Activated T-helper 17 cell treated with anti-CD3 and anti-CD28 coated beads, Interleukin-2, amount 50 U/mL, for 72 hours (primary cell): Measurements from ENCODE around the gene PLD1. TPM values are rescaled to one million over a fixed set of nuclear protein-coding genes. Genes with fewer than 3 reads are reported as not detected.
"Not testable (repeated sequence)": the region's sequence is repeated elsewhere in the genome, so short reads cannot be mapped to it uniquely, and the experiment has no call there.

ENCODE experiments used
- ATAC-seq: fragments of 150-1000 bp; cut with Tn5 transposase; replicated peaks from 2 replicates; pipeline ENCODE4 v1.10.0; 2021; ENCODE audit warnings: mild to moderate bottlenecking, moderate library complexity
- H3K27ac Mint-ChIP-seq: one replicate; pipeline ENCODE4 v1.8.0; 2022; ENCODE audit warnings: mixed read lengths
- H3K27me3 Mint-ChIP-seq: one replicate; pipeline ENCODE4 v1.8.0; 2022; ENCODE audit warnings: mixed read lengths
- H3K36me3 Mint-ChIP-seq: one replicate; pipeline ENCODE4 v1.8.0; 2022; ENCODE audit warnings: low read depth, mild to moderate bottlenecking, mixed read lengths
- H3K4me1 Mint-ChIP-seq: one replicate; pipeline ENCODE4 v1.8.0; 2022; ENCODE audit warnings: mixed read lengths
- H3K4me3 Mint-ChIP-seq: one replicate; pipeline ENCODE4 v1.8.0; 2022; ENCODE audit warnings: mild to moderate bottlenecking, mixed read lengths
- H3K9me3 Mint-ChIP-seq: one replicate; pipeline ENCODE4 v1.8.0; 2022; ENCODE audit warnings: mixed read lengths
- total RNA-seq, 2 donors: library from RNA; stranded (reverse); gene quantifications; one replicate each; pipeline ENCODE4 v1.2.3, GENCODE V29; 2022

Gene PLD1
- total RNA-seq, 2 donors from 2014 or later = 2.5 to 10.6 TPM

GRCh38 chr3:171646357-171647133, 163.7 kb downstream of the PLD1 start:
- Mint-ChIP-seq H3K4me3 (no peak overlapping the region), H3K36me3 (no peaks in the 10 kb centered on the region), H3K27ac (no peak overlapping the region), H3K27me3 (no peaks in the 10 kb centered on the region), H3K9me3 (no peaks in the 10 kb centered on the region), H3K4me1 (no peaks in the 10 kb centered on the region)
- ATAC-seq = no peak

DNA sequence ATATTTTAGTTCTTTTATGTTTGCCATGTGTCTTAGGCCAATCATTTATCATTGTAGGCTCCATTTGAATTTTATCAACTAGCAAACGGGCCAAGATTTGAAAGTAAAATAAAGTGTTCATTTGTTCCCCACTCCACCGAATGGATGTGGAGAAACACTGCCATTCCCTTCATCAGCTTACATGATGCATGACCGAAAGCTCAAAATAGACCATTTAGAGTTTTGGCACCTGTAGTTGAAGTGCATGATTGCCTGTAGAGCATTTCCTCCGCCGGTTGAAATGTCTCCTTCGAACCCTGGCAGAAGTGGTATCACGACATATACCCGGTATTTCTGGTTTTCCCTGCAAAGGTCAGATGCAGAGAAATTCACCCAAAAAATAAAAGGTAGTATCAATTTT, 165.6 kb downstream of the PLD1 start:
- no peak for ATAC-seq
- Mint-ChIP-seq H3K36me3 (no peaks in the 10 kb centered on the region), H3K27ac (no peak overlapping the region), H3K4me3 (no peak overlapping the region), H3K9me3 (no peaks in the 10 kb centered on the region), H3K4me1 (no peaks in the 10 kb centered on the region), H3K27me3 (no peaks in the 10 kb centered on the region)

- Mint-ChIP-seq H3K4me3 (no peak overlapping the region), H3K9me3 (no peaks in the 10 kb centered on the region)
These were observed 166.6 kb downstream of the PLD1 start for GRCh38 chr3:171643681-171644080.

GRCh38 chr3:171643033-171643432, 167.2 kb downstream of the PLD1 start:
- Mint-ChIP-seq H3K36me3 (no peaks in the 10 kb centered on the region), H3K4me1 (no peaks in the 10 kb centered on the region), H3K9me3 (no peaks in the 10 kb centered on the region), H3K27ac (no peak overlapping the region), H3K4me3 (no peak overlapping the region), H3K27me3 (no peaks in the 10 kb centered on the region)
- ATAC-seq = no peak

More at GRCh38 chr3:171643681-171644080, 166.6 kb downstream of the PLD1 start:
- Mint-ChIP-seq H3K27me3 (no peaks in the 10 kb centered on the region), H3K27ac (no peak overlapping the region), H3K36me3 (no peaks in the 10 kb centered on the region), H3K4me1 (no peaks in the 10 kb centered on the region)
- ATAC-seq = no peak

DNA sequence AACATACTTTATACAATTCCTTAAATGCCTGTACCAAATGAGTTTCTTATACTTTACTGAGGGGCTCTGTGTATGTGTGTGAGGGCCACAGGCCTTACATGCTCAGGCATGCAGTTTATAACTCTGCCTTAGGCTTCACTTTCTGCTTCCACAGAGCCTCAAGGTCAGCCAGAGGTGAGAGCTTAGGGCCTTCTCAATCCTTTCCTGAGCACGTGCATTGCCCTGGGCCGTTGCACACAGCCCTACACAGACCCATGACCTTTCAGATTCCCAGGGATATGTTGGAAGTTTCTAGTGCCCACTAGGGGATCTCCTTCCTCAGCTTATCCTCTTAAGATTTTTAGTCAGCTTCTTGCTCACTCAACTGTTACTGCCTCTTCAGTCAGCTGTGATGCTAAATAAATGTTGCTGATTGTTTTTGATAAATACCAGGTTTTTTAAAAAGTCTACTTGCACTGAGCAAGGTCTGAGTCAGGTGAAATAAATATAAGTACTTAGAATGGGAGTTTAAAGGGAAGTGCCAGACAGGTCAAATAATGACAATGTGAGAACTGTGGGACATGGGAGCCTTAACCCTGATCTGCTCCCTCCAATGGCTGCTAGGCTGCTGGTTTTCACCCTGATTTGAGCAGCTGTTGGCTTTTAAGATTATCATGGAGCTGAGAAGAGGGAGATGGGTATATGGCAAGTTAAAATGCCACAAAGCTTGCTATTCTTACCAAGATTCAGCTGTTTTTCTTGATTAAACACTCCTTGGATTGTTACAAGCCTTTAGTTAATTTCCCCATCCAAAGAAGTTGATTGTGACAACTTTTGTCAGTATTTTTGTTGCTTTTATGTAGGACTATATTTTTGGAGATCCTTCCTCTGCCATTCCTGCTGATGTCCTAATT, 169.5 kb downstream of the PLD1 start:
- no peaks in the 10 kb centered on the region for H3K4me1 Mint-ChIP-seq
- H3K4me3 Mint-ChIP-seq = no peak overlapping the region
- H3K27me3 Mint-ChIP-seq = no peaks in the 10 kb centered on the region
- ATAC-seq = no peak
- H3K36me3 Mint-ChIP-seq = no peaks in the 10 kb centered on the region
- no peak overlapping the region for H3K27ac Mint-ChIP-seq
- no peaks in the 10 kb centered on the region for H3K9me3 Mint-ChIP-seq

- H3K4me1 Mint-ChIP-seq = no peaks in the 10 kb centered on the region
- H3K27me3 Mint-ChIP-seq = no peaks in the 10 kb centered on the region
- no peak for ATAC-seq
- H3K27ac Mint-ChIP-seq = no peak overlapping the region
- H3K9me3 Mint-ChIP-seq = no peaks in the 10 kb centered on the region
- H3K4me3 Mint-ChIP-seq = no peak overlapping the region
- no peaks in the 10 kb centered on the region for H3K36me3 Mint-ChIP-seq
These were observed 173.6 kb downstream of the PLD1 start for GRCh38 chr3:171636666-171637065.

GRCh38 chr3:171632766-171633165, 177.5 kb downstream of the PLD1 start:
- no peak overlapping the region for H3K27ac Mint-ChIP-seq

GRCh38 chr3:171626799-171627198, 183.5 kb downstream of the PLD1 start:
- H3K4me1 Mint-ChIP-seq, H3K4me3 Mint-ChIP-seq, H3K27me3 Mint-ChIP-seq: not testable (repeated sequence)

More at GRCh38 chr3:171632766-171633165, 177.5 kb downstream of the PLD1 start:
- Mint-ChIP-seq H3K27me3 (no peaks in the 10 kb centered on the region), H3K9me3 (no peaks in the 10 kb centered on the region), H3K36me3 (no peaks in the 10 kb centered on the region), H3K4me3 (no peak overlapping the region), H3K4me1 (no peaks in the 10 kb centered on the region)
- ATAC-seq = no peak

DNA sequence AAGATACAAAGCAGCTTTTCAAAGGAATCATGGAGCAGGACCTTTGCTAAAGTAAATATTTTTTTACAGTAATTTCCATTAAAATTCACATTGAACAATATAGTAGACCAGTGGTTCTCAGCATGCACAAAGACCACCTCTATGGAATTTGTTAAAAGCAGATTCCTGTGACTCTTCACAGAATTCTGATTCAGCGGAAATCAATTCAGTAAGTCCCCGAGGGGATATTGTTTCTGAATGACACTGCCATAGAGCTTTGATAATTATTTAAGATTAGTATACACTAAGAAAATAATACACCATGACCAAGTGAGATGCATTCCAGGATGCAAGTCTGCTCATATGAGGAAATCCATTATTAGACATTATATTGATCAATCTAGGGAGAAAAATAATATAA, 188.2 kb downstream of the PLD1 start:
- Mint-ChIP-seq H3K4me3 (no peak overlapping the region), H3K9me3 (peaks cover 8% of the 10 kb centered on the region), H3K36me3 (no peaks in the 10 kb centered on the region), H3K27ac (no peak overlapping the region), H3K4me1 (no peaks in the 10 kb centered on the region), H3K27me3 (no peaks in the 10 kb centered on the region)
- no peak for ATAC-seq

More at GRCh38 chr3:171626799-171627198, 183.5 kb downstream of the PLD1 start:
- not testable (repeated sequence) for H3K27ac Mint-ChIP-seq, ATAC-seq, H3K9me3 Mint-ChIP-seq, H3K36me3 Mint-ChIP-seq

- Mint-ChIP-seq H3K9me3 (peaks cover 5% of the 10 kb centered on the region), H3K36me3 (no peaks in the 10 kb centered on the region), H3K4me1 (no peaks in the 10 kb centered on the region), H3K27me3 (no peaks in the 10 kb centered on the region), H3K4me3 (no peak overlapping the region), H3K27ac (no peak overlapping the region)
- ATAC-seq = no peak
These were observed 189.4 kb downstream of the PLD1 start for GRCh38 chr3:171620825-171621434.

DNA sequence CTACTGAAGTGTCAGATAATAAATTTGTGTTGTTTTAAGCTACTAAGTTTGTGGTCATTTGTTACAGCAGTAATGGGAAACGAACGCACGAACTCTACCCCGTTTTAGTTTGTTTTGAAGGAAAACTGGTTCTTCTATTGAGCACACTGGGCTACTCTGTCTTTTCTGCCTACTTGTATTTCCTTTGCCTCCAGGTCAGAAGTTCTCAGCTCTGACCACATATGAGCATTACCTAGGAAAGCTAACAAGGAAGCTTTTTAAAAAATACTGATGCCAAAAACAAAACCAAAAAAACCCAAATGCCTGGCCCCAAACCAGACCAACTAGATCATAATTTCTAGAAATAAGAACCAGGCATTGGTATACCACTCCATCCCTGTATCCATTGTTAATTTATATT, 193.5 kb downstream of the PLD1 start:
- Mint-ChIP-seq H3K4me1 (no peaks in the 10 kb centered on the region), H3K27me3 (no peaks in the 10 kb centered on the region), H3K27ac (no peak overlapping the region), H3K4me3 (no peak overlapping the region), H3K36me3 (no peaks in the 10 kb centered on the region), H3K9me3 (no peaks in the 10 kb centered on the region)
- ATAC-seq = no peak

DNA sequence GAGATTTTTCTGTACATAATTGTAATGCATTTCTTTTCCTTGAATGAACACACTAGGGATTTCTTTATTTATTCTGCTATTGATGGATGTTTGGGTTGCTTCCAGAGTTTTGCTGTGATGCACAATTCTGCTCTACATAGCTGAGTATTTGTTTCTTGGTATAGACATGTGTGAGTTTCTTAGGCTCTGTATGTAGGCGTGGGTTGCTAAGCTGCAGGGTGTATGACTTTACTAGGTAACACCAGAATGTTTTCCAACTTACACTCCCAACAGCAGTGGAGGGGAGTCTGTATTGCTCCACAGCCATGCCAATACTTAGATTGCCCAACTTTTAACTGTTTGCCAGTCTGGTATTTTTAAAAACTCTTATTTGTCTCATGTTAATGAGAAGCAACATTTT, 194.6 kb downstream of the PLD1 start:
- H3K9me3 Mint-ChIP-seq = no peaks in the 10 kb centered on the region
- no peaks in the 10 kb centered on the region for H3K4me1 Mint-ChIP-seq
- no peak for ATAC-seq
- H3K36me3 Mint-ChIP-seq = no peaks in the 10 kb centered on the region
- no peaks in the 10 kb centered on the region for H3K27me3 Mint-ChIP-seq
- H3K4me3 Mint-ChIP-seq = no peak overlapping the region
- H3K27ac Mint-ChIP-seq = no peak overlapping the region

DNA sequence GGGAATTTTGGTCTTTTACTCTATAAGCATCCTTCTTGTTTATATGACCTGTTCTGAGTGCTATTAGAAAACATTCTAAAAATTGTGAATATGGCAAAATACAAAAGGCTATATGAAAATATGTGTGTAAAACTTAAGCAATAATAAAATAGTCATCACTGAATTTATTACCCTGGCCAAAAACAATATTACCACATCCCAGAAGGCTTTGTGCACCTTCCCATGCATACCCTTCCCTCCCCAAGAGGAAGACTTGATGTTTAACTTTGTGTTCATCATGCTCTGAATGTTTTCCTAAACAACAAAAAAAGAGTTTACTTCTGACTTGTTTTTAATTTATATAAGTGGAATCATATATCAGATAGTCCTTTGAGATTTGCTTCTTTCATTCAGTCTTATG, 195.0 kb downstream of the PLD1 start:
- no peaks in the 10 kb centered on the region for H3K9me3 Mint-ChIP-seq
- H3K4me3 Mint-ChIP-seq = no peak overlapping the region
- H3K36me3 Mint-ChIP-seq = no peaks in the 10 kb centered on the region
- no peaks in the 10 kb centered on the region for H3K4me1 Mint-ChIP-seq
- no peaks in the 10 kb centered on the region for H3K27me3 Mint-ChIP-seq
- no peak for ATAC-seq
- H3K27ac Mint-ChIP-seq = no peak overlapping the region

DNA sequence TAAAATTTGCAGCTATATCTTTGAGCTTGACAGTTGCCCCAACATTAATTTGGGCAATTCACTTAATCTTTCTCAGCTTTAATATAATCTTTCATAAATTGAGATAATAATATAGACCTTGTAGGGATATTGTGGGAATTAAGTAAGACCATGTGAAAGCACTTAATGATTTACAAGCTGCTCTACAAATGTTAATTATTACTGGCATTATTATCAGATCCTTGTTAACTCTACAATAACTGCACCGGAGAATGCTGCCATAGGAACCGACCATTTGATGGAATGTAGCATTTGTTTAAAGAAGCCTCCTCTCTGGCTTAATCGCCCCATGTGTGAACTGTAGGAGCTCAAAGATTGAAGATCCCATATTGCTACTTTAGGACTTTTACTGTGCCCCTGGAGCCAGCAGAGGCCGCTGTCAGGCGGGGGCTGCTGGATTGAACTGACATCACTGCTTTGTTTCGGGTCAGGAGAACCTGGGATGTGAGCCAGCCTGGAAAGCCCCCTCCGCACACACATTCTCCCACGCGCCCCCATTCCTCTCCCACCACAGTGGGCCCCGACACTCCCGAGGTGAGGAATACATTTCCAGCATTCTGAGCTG, 195.9 kb downstream of the PLD1 start:
- no peaks in the 10 kb centered on the region for H3K36me3 Mint-ChIP-seq
- H3K9me3 Mint-ChIP-seq = no peaks in the 10 kb centered on the region
- no peaks in the 10 kb centered on the region for H3K4me1 Mint-ChIP-seq
- H3K27me3 Mint-ChIP-seq = no peaks in the 10 kb centered on the region
- no peak overlapping the region for H3K4me3 Mint-ChIP-seq
- no peak overlapping the region for H3K27ac Mint-ChIP-seq
- no peak for ATAC-seq
